ENCODE measurements around the gene MYH15. TPM values are rescaled to one million over a fixed set of nuclear protein-coding genes. Genes with fewer than 3 reads are reported as not detected.

MYH15 gene
- total RNA-seq, 4 donors from 2014 or later: 0.18 to 0.38 TPM; not detected in 2

GRCh38 chr3:108415661-108416060, 94.7 kb downstream of the MYH15 start:
- DNase-seq: no peak
- Histone ChIP-seq H3K27ac (no peak overlapping the region), H3K9me3 (no peaks in the 10 kb centered on the region), H3K27me3 (no peaks in the 10 kb centered on the region), H3K4me1 (no peaks in the 10 kb centered on the region), H3K36me3 (no peaks in the 10 kb centered on the region), H3K4me3 (no peak overlapping the region)
- TF ChIP-seq POLR2A (IDR thresholded peaks at IDR 0.05) (no peak), CTCF (IDR thresholded peaks at IDR 0.05) (no peak)

- no peaks in the 10 kb centered on the region for H3K36me3 ChIP-seq
- no peaks in the 10 kb centered on the region for H3K27me3 ChIP-seq
- no peak overlapping the region for H3K27ac ChIP-seq
- H3K9me3 ChIP-seq: no peaks in the 10 kb centered on the region
- peaks cover 0 to under 1% (median 0%) of the 10 kb centered on the region in 4 donors for H3K4me1 ChIP-seq
- no peak for DNase-seq
- no peak for TF ChIP-seq POLR2A (IDR thresholded peaks at IDR 0.05)
- TF ChIP-seq CTCF (IDR thresholded peaks at IDR 0.05): no peak
- no peak overlapping the region for H3K4me3 ChIP-seq
Measured at GRCh38 chr3:108414007-108414406, 96.4 kb downstream of the MYH15 start.

GRCh38 chr3:108412121-108412750, 98.2 kb downstream of the MYH15 start:
- H3K4me3 ChIP-seq: no peak overlapping the region
- H3K27ac ChIP-seq: no peak overlapping the region
- no peaks in the 10 kb centered on the region for H3K9me3 ChIP-seq
- H3K27me3 ChIP-seq: no peaks in the 10 kb centered on the region
- DNase-seq: no peak
- H3K36me3 ChIP-seq: no peaks in the 10 kb centered on the region
- H3K4me1 ChIP-seq: peaks cover 0 to 14% (median 0%) of the 10 kb centered on the region in 4 donors
- no peak for TF ChIP-seq CTCF (IDR thresholded peaks at IDR 0.05)
- no peak for TF ChIP-seq POLR2A (IDR thresholded peaks at IDR 0.05)

- no peaks in the 10 kb centered on the region for H3K27me3 ChIP-seq
- no peak overlapping the region for H3K4me3 ChIP-seq
- no peaks in the 10 kb centered on the region for H3K36me3 ChIP-seq
- peaks cover 0 to 14% (median 0%) of the 10 kb centered on the region in 4 donors for H3K4me1 ChIP-seq
- DNase-seq: no peak
- no peak overlapping the region for H3K27ac ChIP-seq
- H3K9me3 ChIP-seq: no peaks in the 10 kb centered on the region
- no peak for TF ChIP-seq POLR2A (IDR thresholded peaks at IDR 0.05)
- TF ChIP-seq CTCF (IDR thresholded peaks at IDR 0.05): no peak
Measured at GRCh38 chr3:108410531-108410984, 99.8 kb downstream of the MYH15 start.

GRCh38 chr3:108409800-108410178, 100.6 kb downstream of the MYH15 start:
- TF ChIP-seq POLR2A (IDR thresholded peaks at IDR 0.05): no peak
- no peak for TF ChIP-seq CTCF (IDR thresholded peaks at IDR 0.05)
- no peak for DNase-seq
- Histone ChIP-seq H3K36me3 (no peaks in the 10 kb centered on the region), H3K4me3 (no peak overlapping the region), H3K27me3 (no peaks in the 10 kb centered on the region), H3K9me3 (no peaks in the 10 kb centered on the region), H3K27ac (peak overlapping the region in 1 of 4 donors; percentile 28), H3K4me1 (peaks cover 0 to 14% (median 0%) of the 10 kb centered on the region in 4 donors)

Measured in Peyer's patch (tissue), 4 donors.